NCI-H146 treated with DMSO at 0.1 percent for 48 hours (cell line): ENCODE measurements around the gene LRMDA.
"Not testable (repeated sequence)": the region's sequence is repeated elsewhere in the genome, so short reads cannot be mapped to it uniquely, and the experiment has no call there.

ENCODE experiments used
- DNase-seq: peaks from one replicate; lab custom pipeline; 2025; ENCODE audit not compliant: unreplicated experiment; lab: John Stamatoyannopoulos, UW

Gene LRMDA

GRCh38 chr10:76130892-76131291 is 699.5 kb downstream of the LRMDA start:
- no peak for DNase-seq

GRCh38 chr10:76133597-76134255 is 702.3 kb downstream of the LRMDA start:
- DNase-seq: peak; percentile 97

GRCh38 chr10:76136961-76137360 is 705.5 kb downstream of the LRMDA start:
- no peak for DNase-seq

- no peak for DNase-seq
Measured at GRCh38 chr10:76138286-76138685, 706.9 kb downstream of the LRMDA start.

- DNase-seq: no peak
Measured at GRCh38 chr10:76138906-76139305, 707.5 kb downstream of the LRMDA start.

- no peak for DNase-seq
Measured at GRCh38 chr10:76139431-76139830, 708.0 kb downstream of the LRMDA start.

GRCh38 chr10:76141376-76141775 is 710.0 kb downstream of the LRMDA start:
- DNase-seq: no peak

- not testable (repeated sequence) for DNase-seq
Measured at GRCh38 chr10:76148217-76148616, 716.8 kb downstream of the LRMDA start.

- DNase-seq: no peak
Measured at GRCh38 chr10:76149182-76149581, 717.8 kb downstream of the LRMDA start.

- DNase-seq: peak; percentile 91
Measured at GRCh38 chr10:76149602-76150138, 718.2 kb downstream of the LRMDA start.

- peak; percentile 76 for DNase-seq
Measured at GRCh38 chr10:76150139-76150875, 718.9 kb downstream of the LRMDA start.

GRCh38 chr10:76150876-76151288 is 719.5 kb downstream of the LRMDA start:
- DNase-seq: peak; percentile 76

- no peak for DNase-seq
Measured at GRCh38 chr10:76152186-76152585, 720.8 kb downstream of the LRMDA start.

GRCh38 chr10:76155961-76156360 is 724.5 kb downstream of the LRMDA start:
- DNase-seq: no peak

GRCh38 chr10:76160446-76161300 is 729.2 kb downstream of the LRMDA start:
- no peak for DNase-seq

GRCh38 chr10:76161301-76161582 is 729.8 kb downstream of the LRMDA start:
- DNase-seq: no peak

- DNase-seq: no peak
Measured at GRCh38 chr10:76168437-76168836, 737.0 kb downstream of the LRMDA start.

- no peak for DNase-seq
Measured at GRCh38 chr10:76169246-76169645, 737.8 kb downstream of the LRMDA start.

GRCh38 chr10:76172020-76172419 is 740.6 kb downstream of the LRMDA start:
- peak; percentile 47 for DNase-seq

- no peak for DNase-seq
Measured at GRCh38 chr10:76175533-76176165, 744.2 kb downstream of the LRMDA start.

GRCh38 chr10:76176166-76176550 is 744.7 kb downstream of the LRMDA start:
- DNase-seq: no peak
